Loucy (cell line): Measurements from ENCODE around the gene PELI2.

ENCODE experiments used
- CTCF ChIP-seq: fragments of 200-600 bp; sonication (generic); conservative IDR thresholded peaks from 2 replicates; pipeline ENCODE4 v1.5.1; 2014; ENCODE audit warnings: mild to moderate bottlenecking, antibody characterized with exemption, low read length
- EZH2phosphoT487 ChIP-seq: fragments of 200-600 bp; IDR thresholded peaks from 2 replicates; pipeline ENCODE4 v1.6.1; 2018; ENCODE audit warnings: antibody characterized with exemption, mild to moderate bottlenecking, moderate library complexity, borderline replicate concordance

GRCh38 chr14:56117765-56118610, at the start of gene PELI2:
- TF ChIP-seq CTCF = no peak
- no peak for TF ChIP-seq EZH2phosphoT487
